Measurements from ENCODE around the gene KIF15. TPM values are rescaled to one million over a fixed set of nuclear protein-coding genes. Genes with fewer than 3 reads are reported as not detected.
"Not testable (repeated sequence)": the region's sequence is repeated elsewhere in the genome, so short reads cannot be mapped to it uniquely, and the experiment has no call there.

KIF15 gene
- total RNA-seq, 1 donor from 2014 or later, result 2.2 TPM

- TF ChIP-seq CTCF (IDR thresholded peaks at IDR 0.05), result no peak
- Mint-ChIP-seq H3K4me3 (ENCODE audit: unreplicated experiment) (no peak overlapping the region), H3K27me3 (ENCODE audit: low read depth) (no peaks in the 10 kb centered on the region), H3K4me1 (ENCODE audit: low read depth) (no peaks in the 10 kb centered on the region), H3K27ac (ENCODE audit: unreplicated experiment) (no peak overlapping the region), H3K9me3 (ENCODE audit: low read depth) (no peaks in the 10 kb centered on the region), H3K36me3 (ENCODE audit: low read depth) (peaks cover 1% of the 10 kb centered on the region)
- no peak for DNase-seq (ENCODE audit: low spot score)
Measured at GRCh38 chr3:44802011-44802410, 40.4 kb downstream of the KIF15 start.

GRCh38 chr3:44803298-44803697 is 41.7 kb downstream of the KIF15 start:
- Mint-ChIP-seq H3K27me3 (ENCODE audit: low read depth) (no peaks in the 10 kb centered on the region), H3K9me3 (ENCODE audit: low read depth) (no peaks in the 10 kb centered on the region), H3K36me3 (ENCODE audit: low read depth) (peaks cover 1% of the 10 kb centered on the region), H3K27ac (ENCODE audit: unreplicated experiment) (no peak overlapping the region), H3K4me1 (ENCODE audit: low read depth) (no peaks in the 10 kb centered on the region), H3K4me3 (ENCODE audit: unreplicated experiment) (no peak overlapping the region)
- TF ChIP-seq CTCF (IDR thresholded peaks at IDR 0.05), result no peak
- DNase-seq (ENCODE audit: low spot score), result no peak

- Mint-ChIP-seq H3K27ac (ENCODE audit: unreplicated experiment) (no peak overlapping the region), H3K27me3 (ENCODE audit: low read depth) (no peaks in the 10 kb centered on the region), H3K36me3 (ENCODE audit: low read depth) (peaks cover 1% of the 10 kb centered on the region), H3K9me3 (ENCODE audit: low read depth) (no peaks in the 10 kb centered on the region), H3K4me1 (ENCODE audit: low read depth) (no peaks in the 10 kb centered on the region), H3K4me3 (ENCODE audit: unreplicated experiment) (no peak overlapping the region)
- TF ChIP-seq CTCF (IDR thresholded peaks at IDR 0.05), result peak; percentile 10
- no peak for DNase-seq (ENCODE audit: low spot score)
Measured at GRCh38 chr3:44805960-44806359, 44.4 kb downstream of the KIF15 start.

- no peak for DNase-seq (ENCODE audit: low spot score)
- Mint-ChIP-seq H3K9me3 (ENCODE audit: low read depth) (peaks cover 9% of the 10 kb centered on the region), H3K4me3 (ENCODE audit: unreplicated experiment) (no peak overlapping the region), H3K27ac (ENCODE audit: unreplicated experiment) (no peak overlapping the region), H3K27me3 (ENCODE audit: low read depth) (no peaks in the 10 kb centered on the region), H3K4me1 (ENCODE audit: low read depth) (no peaks in the 10 kb centered on the region), H3K36me3 (ENCODE audit: low read depth) (peaks cover 12% of the 10 kb centered on the region)
- no peak for TF ChIP-seq CTCF (IDR thresholded peaks at IDR 0.05)
Measured at GRCh38 chr3:44814751-44815150, 53.2 kb downstream of the KIF15 start.

- not testable (repeated sequence) for H3K27ac Mint-ChIP-seq (ENCODE audit: unreplicated experiment); H3K9me3 Mint-ChIP-seq (ENCODE audit: low read depth); DNase-seq (ENCODE audit: low spot score); H3K4me1 Mint-ChIP-seq (ENCODE audit: low read depth); H3K4me3 Mint-ChIP-seq (ENCODE audit: unreplicated experiment); H3K27me3 Mint-ChIP-seq (ENCODE audit: low read depth)
- H3K36me3 Mint-ChIP-seq (ENCODE audit: low read depth), result peaks cover 12% of the 10 kb centered on the region
Measured at GRCh38 chr3:44816334-44816733, 54.7 kb downstream of the KIF15 start.

- H3K27ac Mint-ChIP-seq (ENCODE audit: unreplicated experiment); H3K4me3 Mint-ChIP-seq (ENCODE audit: unreplicated experiment); DNase-seq (ENCODE audit: low spot score); H3K4me1 Mint-ChIP-seq (ENCODE audit: low read depth); H3K27me3 Mint-ChIP-seq (ENCODE audit: low read depth): not testable (repeated sequence)
- H3K36me3 Mint-ChIP-seq (ENCODE audit: low read depth), result peaks cover 13% of the 10 kb centered on the region
- peaks cover 12% of the 10 kb centered on the region for H3K9me3 Mint-ChIP-seq (ENCODE audit: low read depth)
Measured at GRCh38 chr3:44821206-44821605, 59.6 kb downstream of the KIF15 start.
